K562 (cell line): ENCODE data around the gene CS. TPM values are rescaled to one million over a fixed set of nuclear protein-coding genes. Genes with fewer than 3 reads are reported as not detected.
A peak's percentile ranks its signal among the peaks of the same experiment; 100 is the strongest.

Source experiments
- ATAC-seq: fragments of 200-7000 bp; cut with Tn5 transposase; 3 replicates; pipeline ENCODE4 v1.9.1; 2020; ENCODE audit warnings: moderate library complexity
- BruUV-seq: library from RNA; stranded (reverse); fragments of 400-500 nt; replicated peaks from 2 replicates; lab custom pipeline; 2021; lab: Mats Ljungman, UMichigan
- CTCF ChIA-PET: fragments of 300-600 bp; formaldehyde crosslinking; extraction: SDS; loops from one replicate; lab custom pipeline; 2021; ENCODE audit warnings: low intra/inter-chr PET ratio; lab: Yijun Ruan, JAX
- POLR2A ChIA-PET: fragments of 300-600, 350-650 bp; sonication (Branson Sonifier 250); formaldehyde crosslinking; extraction: SDS; loops from one replicate; lab custom pipeline; 2021; ENCODE audit warnings: antibody characterized with exemption, inconsistent platforms; lab: Yijun Ruan, JAX
- DNase-seq, 4 experiments: peaks; one replicate each; pipeline versions ENCODE4 v3.0.0 to v3.0.0-alpha.2; 2011 to 2018; ENCODE audit warnings: low spot score in 3 of 4, mixed read lengths in 3 of 4; ENCODE audit errors: extremely low read depth in 1 of 4
- FAIRE-seq: peaks from 2 replicates; lab custom pipeline; 2011; peaks lifted over from hg19 to GRCh38; lab: Jason Lieb, UNC
- H2AFZ ChIP-seq: 2 replicates; pipeline ENCODE4 v1.6.0; 2011; ENCODE audit warnings: low read depth, low read length, control low read depth, inconsistent platforms
- H3K27ac ChIP-seq: fragments of 200-600 bp; 3 replicates; pipeline ENCODE4 v1.8.0; 2011; ENCODE audit warnings: low read depth, mild to moderate bottlenecking, control low read depth, inconsistent platforms, low read length, moderate library complexity, mixed read lengths; ENCODE audit errors: extremely low read depth
- H3K27me3 ChIP-seq, 2 experiments: fragments of 300-600 bp in 1 of 2; 2 replicates in 1 of 2; 3 replicates in 1 of 2; pipeline versions ENCODE4 v1.6.0 to v1.8.0; 2011; ENCODE audit warnings: inconsistent platforms in 2 of 2, low read length in 2 of 2, mild to moderate bottlenecking in 1 of 2, mixed read lengths in 1 of 2, moderate library complexity in 1 of 2; ENCODE audit not compliant: control insufficient read depth in 2 of 2, insufficient read depth in 2 of 2
- H3K36me3 ChIP-seq: fragments of 300-600 bp; 3 replicates; pipeline ENCODE4 v1.8.0; 2011; ENCODE audit warnings: mild to moderate bottlenecking, low read length, inconsistent platforms; ENCODE audit not compliant: control insufficient read depth, insufficient read depth
- H3K4me1 ChIP-seq, 2 experiments: fragments of 200-600 bp in 1 of 2; replicated peaks in 1 of 2; 2 replicates in 1 of 2; 3 replicates in 1 of 2; pipeline versions ENCODE4 v1.5.1 to v1.8.0; 2011; ENCODE audit warnings: inconsistent platforms in 2 of 2, low read length in 2 of 2, mild to moderate bottlenecking in 1 of 2, mixed read lengths in 1 of 2, moderate library complexity in 1 of 2; ENCODE audit not compliant: control insufficient read depth in 2 of 2, insufficient read depth in 2 of 2
- H3K4me2 ChIP-seq: 2 replicates; pipeline ENCODE4 v1.6.1; 2011; ENCODE audit warnings: low read length, control low read depth, inconsistent platforms, mixed read lengths; ENCODE audit not compliant: insufficient read depth
- H3K4me3 ChIP-seq: fragments of 200-600 bp; sonication (generic), shearing (Covaris generic); 2 replicates; pipeline ENCODE4 v1.5.1; 2016; ENCODE audit warnings: control low read depth, inconsistent platforms
- H3K79me2 ChIP-seq: fragments of 200-600 bp; 3 replicates; pipeline ENCODE4 v1.8.0; 2011; ENCODE audit warnings: low read length, inconsistent platforms; ENCODE audit not compliant: control insufficient read depth, insufficient read depth
- H3K9ac ChIP-seq, 2 experiments: 2 replicates each; pipeline versions ENCODE4 v1.6.0 to v1.6.1; 2011; ENCODE audit warnings: low read depth in 2 of 2, low read length in 2 of 2, control low read depth in 1 of 2, inconsistent platforms in 1 of 2, mild to moderate bottlenecking in 1 of 2, mixed read lengths in 1 of 2; ENCODE audit not compliant: insufficient read depth in 1 of 2
- H3K9me1 ChIP-seq: one replicate; pipeline ENCODE4 v1.6.0; 2011; ENCODE audit warnings: inconsistent platforms, mild to moderate bottlenecking, low read length, moderate library complexity; ENCODE audit not compliant: control insufficient read depth, insufficient read depth
- H3K9me3 ChIP-seq: replicated peaks from 2 replicates; pipeline ENCODE4 v1.5.1; 2011; ENCODE audit warnings: low read depth, low read length, inconsistent platforms; ENCODE audit not compliant: control insufficient read depth, insufficient read depth
- H4K20me1 ChIP-seq: replicated peaks from 2 replicates; pipeline ENCODE4 v1.6.1; 2011; ENCODE audit warnings: low read length, inconsistent platforms, mixed read lengths; ENCODE audit not compliant: control insufficient read depth, insufficient read depth
- ATF7 ChIP-seq: fragments of 450-650 bp; IDR thresholded peaks from 2 replicates; pipeline ENCODE4 v1.7.1; 2014; ENCODE audit warnings: mild to moderate bottlenecking, moderate library complexity
- NFIX ChIP-seq: fragments of 250-450 bp; sonication (Bioruptor Pico); IDR thresholded peaks from 2 replicates; pipeline ENCODE4 v1.4.0; 2020; ENCODE audit warnings: low read depth, mild to moderate bottlenecking, moderate library complexity
- POLR2AphosphoS5 ChIP-seq: IDR thresholded peaks from 2 replicates; pipeline ENCODE4 v1.6.1; 2011; ENCODE audit warnings: mild to moderate bottlenecking, low read depth, low read length, moderate library complexity; ENCODE audit not compliant: control insufficient read depth, insufficient read depth
- RAD21 ChIP-seq, 2 experiments: fragments of 250-450 bp in 1 of 2; fragments of 450-650 bp in 1 of 2; sonication (Bioruptor Pico) in 1 of 2; formaldehyde crosslinking in 1 of 2; IDR thresholded peaks in 1 of 2; conservative IDR thresholded peaks in 1 of 2; 2 replicates each; pipeline versions ENCODE4 v1.4.0 to v1.8.0; 2020 to 2022; ENCODE audit warnings: mild to moderate bottlenecking in 2 of 2, moderate library complexity in 1 of 2
- ZC3H11A ChIP-seq: IDR thresholded peaks from 2 replicates; pipeline ENCODE4 v1.6.1; 2012; ENCODE audit warnings: low read depth, low read length, improper control_type of control experiment
- ZNF354B ChIP-seq: fragments of 250-450 bp; sonication (Bioruptor Pico); IDR thresholded peaks from 2 replicates; pipeline ENCODE4 v1.4.0; 2020
- ZNF586 ChIP-seq: fragments of 450-650 bp; formaldehyde crosslinking; conservative IDR thresholded peaks from 2 replicates; pipeline ENCODE4 v1.4.0; 2020; ENCODE audit warnings: mild to moderate bottlenecking, moderate library complexity
- ZNF696 ChIP-seq: fragments of 250-450 bp; sonication (Bioruptor Pico); conservative IDR thresholded peaks from 2 replicates; pipeline ENCODE4 v1.4.0; 2020; ENCODE audit warnings: mild to moderate bottlenecking, moderate library complexity
- ZSCAN29 ChIP-seq: fragments of 450-650 bp; IDR thresholded peaks from 2 replicates; pipeline ENCODE4 v1.6.1; 2017
- WGBS: fragments of 100-300 bp; shearing (Covaris generic); methylation state at CpG from one replicate; pipeline ENCODE4 v1.1.6; 2016; ENCODE audit warnings: low coverage, mixed read lengths; ENCODE audit not compliant: insufficient coverage; ENCODE audit errors: missing lambda C conversion rate; 5-methylcytosine and 5-hydroxymethylcytosine counted together
- in situ Hi-C: fragments of 300-500 bp; cut with MboI; formaldehyde crosslinking; loops from 4 replicates; pipeline ENCODE4 v1.15.0; 2018; ENCODE audit warnings: inconsistent platforms, mixed read lengths
- intact Hi-C: fragments of 100-400 bp; cut with micrococcal nuclease; formaldehyde crosslinking; loops from 2 replicates; pipeline ENCODE4 v1.14.2; 2022
- polyA plus RNA-seq, 8 experiments: library from polyadenylated mRNA; depleted of rRNA in 4 of 8; stranded (reverse) in 5 of 8; unstranded in 3 of 8; fragments of >200 nt; fragmentation: Nextera tagmentation in 2 of 8; fragmentation: Illumina TruSeq in 1 of 8; extraction: Ambion mirVana in 2 of 8; extraction: Trizol in 1 of 8; gene quantifications; 2 replicates each; pipeline versions ENCODE4 v1.2.1 to v1.2.3, GENCODE V29; 2011 to 2014; ENCODE audit warnings: inconsistent platforms in 1 of 8, missing spikeins in 1 of 8
- total RNA-seq, 7 experiments: library from RNA; depleted of rRNA in 6 of 7; stranded (reverse); fragments of >200 nt in 6 of 7; fragmentation: Illumina TruSeq in 2 of 7; extraction: Trizol in 2 of 7; gene quantifications; 2 replicates each; pipeline versions ENCODE4 v1.2.1 to v1.2.3, GENCODE V29; 2011 to 2021; ENCODE audit warnings: low replicate concordance in 1 of 7
- TF ChIP-seq, protein P1 (sequence below): sonication (generic); formaldehyde crosslinking; IDR thresholded peaks from 2 replicates; pipeline ENCODE4 v1.8.0; 2023; ENCODE audit warnings: mild to moderate bottlenecking, missing genetic modification reagents
- TF ChIP-seq, protein P2 (sequence below): sonication (generic); formaldehyde crosslinking; IDR thresholded peaks from 2 replicates; pipeline ENCODE4 v1.9.0; 2022; ENCODE audit warnings: mild to moderate bottlenecking, missing genetic modification reagents
- TF ChIP-seq, protein P3 (sequence below): fragments of 450-650 bp; formaldehyde crosslinking; conservative IDR thresholded peaks from 2 replicates; pipeline ENCODE4 v1.4.0; 2022; ENCODE audit warnings: mild to moderate bottlenecking, missing genetic modification characterization
- TF ChIP-seq, protein P4 (sequence below): fragments of 450-650 bp; formaldehyde crosslinking; IDR thresholded peaks from 2 replicates; pipeline ENCODE4 v1.4.0; 2020; ENCODE audit warnings: mild to moderate bottlenecking
- TF ChIP-seq, protein P5 (sequence below), 2 experiments: fragments of 450-650 bp in 1 of 2; sonication (generic) in 1 of 2; formaldehyde crosslinking; conservative IDR thresholded peaks; 2 replicates each; pipeline versions ENCODE4 v1.4.0 to v1.8.1; 2020 to 2022; ENCODE audit warnings: mild to moderate bottlenecking in 1 of 2, missing genetic modification reagents in 1 of 2

CS gene
- total and polyA plus RNA-seq, 9 of the 15 experiments (the other 6 are each of a cell fraction or from before 2014, with no cell fraction given) = 99.9 to 390 (median 149) TPM

DNA sequence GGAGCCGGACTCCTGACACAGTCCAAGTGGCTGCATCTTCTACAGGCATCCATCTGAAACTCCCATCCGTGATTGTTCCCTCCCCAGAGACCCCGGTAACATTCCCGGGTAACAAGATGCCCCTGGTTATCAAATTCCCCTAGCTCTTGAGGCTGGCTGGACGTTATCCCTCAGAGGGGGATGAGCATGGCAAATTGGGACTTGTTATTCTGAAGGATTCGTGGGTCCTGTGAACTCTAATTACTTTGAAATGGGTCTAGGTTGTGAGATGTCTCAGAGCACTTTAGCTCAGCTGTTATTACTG lies 34.3 kb upstream of the CS start:
- Histone ChIP-seq H3K4me1 (peaks cover 27 to 58% of the 10 kb centered on the region in 2 experiments), H2AFZ (peak overlapping the region; percentile 49), H4K20me1 (no peaks in the 10 kb centered on the region), H3K27me3 (no peaks in the 10 kb centered on the region), H3K9me3 (no peaks in the 10 kb centered on the region), H3K4me3 (peak overlapping the region; percentile 64), H3K9me1 (peaks cover 3% of the 10 kb centered on the region), H3K79me2 (peaks cover 24% of the 10 kb centered on the region), H3K4me2 (peak overlapping the region; percentile 98), H3K27ac (peak overlapping the region; percentile 98), H3K36me3 (peaks cover 3% of the 10 kb centered on the region; the same call in 1 of the 3 replicates), H3K9ac (peak overlapping the region; percentile 88 to 95)
- intact Hi-C loops = loop anchor here (1.0 kb wide), 1 partner anchor 26 kb away; the partner anchor contains the start of gene STAT2
- FAIRE-seq (no peak), ATAC-seq (no peak), DNase-seq (no peak)
- WGBS = 3% methylated on average over 6 of the region's 6 CpGs
- in situ Hi-C loops = no loop called here
- BruUV-seq = TSS peak; percentile 87
- POLR2A ChIA-PET = interaction anchor here (1.4 to 19.0 kb wide), 3 partner anchors 18 to 136 kb away, joined by 4 to 274 read pairs (median 26); partner anchors contain the start of genes APOF, CNPY2 and STAT2
- CTCF ChIA-PET = interaction anchor here (1.2 kb wide), 1 partner anchor 130 kb away, joined by 5 read pairs; no protein-coding TSS in a partner anchor
- no peak for TF ChIP-seq ZSCAN29
- TF ChIP-seq, protein P1, sequence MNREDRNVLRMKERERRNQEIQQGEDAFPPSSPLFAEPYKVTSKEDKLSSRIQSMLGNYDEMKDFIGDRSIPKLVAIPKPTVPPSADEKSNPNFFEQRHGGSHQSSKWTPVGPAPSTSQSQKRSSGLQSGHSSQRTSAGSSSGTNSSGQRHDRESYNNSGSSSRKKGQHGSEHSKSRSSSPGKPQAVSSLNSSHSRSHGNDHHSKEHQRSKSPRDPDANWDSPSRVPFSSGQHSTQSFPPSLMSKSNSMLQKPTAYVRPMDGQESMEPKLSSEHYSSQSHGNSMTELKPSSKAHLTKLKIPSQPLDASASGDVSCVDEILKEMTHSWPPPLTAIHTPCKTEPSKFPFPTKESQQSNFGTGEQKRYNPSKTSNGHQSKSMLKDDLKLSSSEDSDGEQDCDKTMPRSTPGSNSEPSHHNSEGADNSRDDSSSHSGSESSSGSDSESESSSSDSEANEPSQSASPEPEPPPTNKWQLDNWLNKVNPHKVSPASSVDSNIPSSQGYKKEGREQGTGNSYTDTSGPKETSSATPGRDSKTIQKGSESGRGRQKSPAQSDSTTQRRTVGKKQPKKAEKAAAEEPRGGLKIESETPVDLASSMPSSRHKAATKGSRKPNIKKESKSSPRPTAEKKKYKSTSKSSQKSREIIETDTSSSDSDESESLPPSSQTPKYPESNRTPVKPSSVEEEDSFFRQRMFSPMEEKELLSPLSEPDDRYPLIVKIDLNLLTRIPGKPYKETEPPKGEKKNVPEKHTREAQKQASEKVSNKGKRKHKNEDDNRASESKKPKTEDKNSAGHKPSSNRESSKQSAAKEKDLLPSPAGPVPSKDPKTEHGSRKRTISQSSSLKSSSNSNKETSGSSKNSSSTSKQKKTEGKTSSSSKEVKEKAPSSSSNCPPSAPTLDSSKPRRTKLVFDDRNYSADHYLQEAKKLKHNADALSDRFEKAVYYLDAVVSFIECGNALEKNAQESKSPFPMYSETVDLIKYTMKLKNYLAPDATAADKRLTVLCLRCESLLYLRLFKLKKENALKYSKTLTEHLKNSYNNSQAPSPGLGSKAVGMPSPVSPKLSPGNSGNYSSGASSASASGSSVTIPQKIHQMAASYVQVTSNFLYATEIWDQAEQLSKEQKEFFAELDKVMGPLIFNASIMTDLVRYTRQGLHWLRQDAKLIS (CRISPR knock-in tag) = peak; percentile 82
- TF ChIP-seq ZNF354B = 0 out of 2 replicates have a peak, but pooled peaks have one; percentile 21
- peak in 1 of 2 experiments; percentile 1; a peak in 1 of 4 replicates for TF ChIP-seq RAD21 (CRISPR knock-in tag; conservative IDR thresholded peaks at IDR 0.05 in 1 of 2, IDR thresholded peaks at IDR 0.05 in 1 of 2)
- TF ChIP-seq, protein P2, sequence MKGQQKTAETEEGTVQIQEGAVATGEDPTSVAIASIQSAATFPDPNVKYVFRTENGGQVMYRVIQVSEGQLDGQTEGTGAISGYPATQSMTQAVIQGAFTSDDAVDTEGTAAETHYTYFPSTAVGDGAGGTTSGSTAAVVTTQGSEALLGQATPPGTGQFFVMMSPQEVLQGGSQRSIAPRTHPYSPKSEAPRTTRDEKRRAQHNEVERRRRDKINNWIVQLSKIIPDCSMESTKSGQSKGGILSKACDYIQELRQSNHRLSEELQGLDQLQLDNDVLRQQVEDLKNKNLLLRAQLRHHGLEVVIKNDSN = no peak
- TF ChIP-seq, protein P3, sequence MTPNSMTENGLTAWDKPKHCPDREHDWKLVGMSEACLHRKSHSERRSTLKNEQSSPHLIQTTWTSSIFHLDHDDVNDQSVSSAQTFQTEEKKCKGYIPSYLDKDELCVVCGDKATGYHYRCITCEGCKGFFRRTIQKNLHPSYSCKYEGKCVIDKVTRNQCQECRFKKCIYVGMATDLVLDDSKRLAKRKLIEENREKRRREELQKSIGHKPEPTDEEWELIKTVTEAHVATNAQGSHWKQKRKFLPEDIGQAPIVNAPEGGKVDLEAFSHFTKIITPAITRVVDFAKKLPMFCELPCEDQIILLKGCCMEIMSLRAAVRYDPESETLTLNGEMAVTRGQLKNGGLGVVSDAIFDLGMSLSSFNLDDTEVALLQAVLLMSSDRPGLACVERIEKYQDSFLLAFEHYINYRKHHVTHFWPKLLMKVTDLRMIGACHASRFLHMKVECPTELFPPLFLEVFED = no peak
- no peak for TF ChIP-seq ATF7
- no peak for TF ChIP-seq ZNF586 (CRISPR knock-in tag)
- TF ChIP-seq, protein P4, sequence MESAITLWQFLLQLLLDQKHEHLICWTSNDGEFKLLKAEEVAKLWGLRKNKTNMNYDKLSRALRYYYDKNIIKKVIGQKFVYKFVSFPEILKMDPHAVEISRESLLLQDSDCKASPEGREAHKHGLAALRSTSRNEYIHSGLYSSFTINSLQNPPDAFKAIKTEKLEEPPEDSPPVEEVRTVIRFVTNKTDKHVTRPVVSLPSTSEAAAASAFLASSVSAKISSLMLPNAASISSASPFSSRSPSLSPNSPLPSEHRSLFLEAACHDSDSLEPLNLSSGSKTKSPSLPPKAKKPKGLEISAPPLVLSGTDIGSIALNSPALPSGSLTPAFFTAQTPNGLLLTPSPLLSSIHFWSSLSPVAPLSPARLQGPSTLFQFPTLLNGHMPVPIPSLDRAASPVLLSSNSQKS (CRISPR knock-in tag) = 0 out of 2 replicates have a peak, but pooled peaks have one; percentile 80
- peak; percentile 57; the same call in 1 of the 2 replicates for TF ChIP-seq ZNF696 (CRISPR knock-in tag)
- TF ChIP-seq NFIX (CRISPR knock-in tag) = no peak
- TF ChIP-seq, protein P5, sequence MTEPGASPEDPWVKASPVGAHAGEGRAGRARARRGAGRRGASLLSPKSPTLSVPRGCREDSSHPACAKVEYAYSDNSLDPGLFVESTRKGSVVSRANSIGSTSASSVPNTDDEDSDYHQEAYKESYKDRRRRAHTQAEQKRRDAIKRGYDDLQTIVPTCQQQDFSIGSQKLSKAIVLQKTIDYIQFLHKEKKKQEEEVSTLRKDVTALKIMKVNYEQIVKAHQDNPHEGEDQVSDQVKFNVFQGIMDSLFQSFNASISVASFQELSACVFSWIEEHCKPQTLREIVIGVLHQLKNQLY (CRISPR knock-in tag; conservative IDR thresholded peaks at IDR 0.05) = peak in 1 of 2 experiments; percentile 82; a peak in 1 of 4 replicates
- 0 out of 2 replicates have a peak, but pooled peaks have one; percentile 4 for TF ChIP-seq POLR2AphosphoS5
- TF ChIP-seq ZC3H11A = no peak
